H1 (cell line): ENCODE results near the gene ITSN1. TPM values are rescaled to one million over a fixed set of nuclear protein-coding genes. Genes with fewer than 3 reads are reported as not detected.

ENCODE experiments used
- CTCF ChIA-PET: fragments of 300-600 bp; sonication (Branson Sonifier 250); formaldehyde crosslinking; loops from one replicate; lab custom pipeline; 2021; ENCODE audit not compliant: partially characterized antibody; lab: Charles Lee
- POLR2A ChIA-PET: fragments of 300-600 bp; sonication (Branson Sonifier 250); formaldehyde crosslinking; loops from one replicate; lab custom pipeline; 2021; ENCODE audit warnings: inconsistent platforms; ENCODE audit not compliant: partially characterized antibody; lab: Charles Lee
- DNase-seq, 2 experiments: peaks; one replicate each; pipeline versions ENCODE4 v3.0.0 to v3.0.0-alpha.2; 2010 to 2022; ENCODE audit warnings: low spot score in 2 of 2, low read depth in 1 of 2, mixed read lengths in 1 of 2
- FAIRE-seq: peaks from 2 replicates; lab custom pipeline; 2011; peaks lifted over from hg19 to GRCh38; lab: Jason Lieb, UNC
- H2AFZ ChIP-seq: 2 replicates; pipeline ENCODE4 v1.8.1; 2012; ENCODE audit warnings: low read length, inconsistent platforms
- H2AK5ac ChIP-seq: 2 replicates; pipeline ENCODE4 v1.6.1; 2013; ENCODE audit warnings: low read depth, low read length
- H2BK120ac ChIP-seq: replicated peaks from 2 replicates; pipeline ENCODE3; 2013; ENCODE audit warnings: low read depth, low read length, inconsistent platforms
- H2BK12ac ChIP-seq: 2 replicates; pipeline ENCODE4 v1.6.1; 2013; ENCODE audit warnings: low read depth, low read length
- H2BK15ac ChIP-seq: 2 replicates; pipeline ENCODE4 v1.6.1; 2013; ENCODE audit warnings: low read length
- H2BK20ac ChIP-seq: 2 replicates; pipeline ENCODE4 v1.6.1; 2013; ENCODE audit warnings: low read length
- H2BK5ac ChIP-seq: 2 replicates; pipeline ENCODE4 v1.6.1; 2013; ENCODE audit warnings: low read depth, low read length
- H3K14ac ChIP-seq: 2 replicates; pipeline ENCODE4 v1.6.1; 2013; ENCODE audit warnings: inconsistent platforms; ENCODE audit not compliant: insufficient read length
- H3K18ac ChIP-seq: 2 replicates; pipeline ENCODE4 v1.6.1; 2013; ENCODE audit warnings: low read length; ENCODE audit errors: extremely low read depth
- H3K23ac ChIP-seq: 2 replicates; pipeline ENCODE4 v1.6.1; 2013; ENCODE audit warnings: inconsistent platforms; ENCODE audit not compliant: insufficient read length
- H3K23me2 ChIP-seq: 2 replicates; pipeline ENCODE4 v1.6.1; 2013; ENCODE audit warnings: low read depth, low read length
- H3K27ac ChIP-seq: 2 replicates; pipeline ENCODE4 v1.6.1; 2011; ENCODE audit warnings: low read depth, low read length, inconsistent platforms
- H3K27me3 ChIP-seq, 4 experiments: replicated peaks in 1 of 4; 1 replicate in 1 of 4; 2 replicates in 3 of 4; pipeline versions ENCODE4 v1.6.1 to v1.8.1; 2011 to 2013; ENCODE audit warnings: low read length in 3 of 4, mild to moderate bottlenecking in 3 of 4, inconsistent platforms in 2 of 4, mixed read lengths in 2 of 4, moderate library complexity in 1 of 4; ENCODE audit not compliant: control insufficient read depth in 3 of 4, insufficient read depth in 3 of 4; ENCODE audit errors: extremely low read depth in 1 of 4
- H3K36me3 ChIP-seq, 4 experiments: 2 replicates each; pipeline versions ENCODE4 v1.6.1 to v1.8.1; 2011 to 2013; ENCODE audit warnings: mild to moderate bottlenecking in 4 of 4, low read length in 3 of 4, moderate library complexity in 2 of 4, control low read depth in 1 of 4, inconsistent platforms in 1 of 4; ENCODE audit not compliant: insufficient read depth in 4 of 4, control insufficient read depth in 2 of 4
- H3K4ac ChIP-seq: replicated peaks from 2 replicates; pipeline ENCODE3; 2013; ENCODE audit warnings: low read length, low read depth, mixed read lengths, inconsistent platforms; ENCODE audit not compliant: insufficient read length
- H3K4me1 ChIP-seq, 4 experiments: replicated peaks in 1 of 4; 1 replicate in 1 of 4; 2 replicates in 3 of 4; pipeline versions ENCODE4 v1.6.1 to v1.8.1; 2011 to 2013; ENCODE audit warnings: low read length in 3 of 4, inconsistent platforms in 2 of 4, mixed read lengths in 1 of 4; ENCODE audit not compliant: insufficient read depth in 4 of 4, control insufficient read depth in 3 of 4
- H3K4me2 ChIP-seq, 2 experiments: 2 replicates each; pipeline versions ENCODE4 v1.6.1 to v1.8.1; 2011 to 2013; ENCODE audit warnings: low read depth in 2 of 2, low read length in 2 of 2, control low read depth in 1 of 2, inconsistent platforms in 1 of 2, mild to moderate bottlenecking in 1 of 2; ENCODE audit not compliant: insufficient read depth in 1 of 2
- H3K4me3 ChIP-seq, 4 experiments: fragments of 200-600, 300-600 bp in 1 of 4; sonication (generic), shearing (Covaris generic), sonication (Bioruptor Twin) in 1 of 4; 2 replicates each; pipeline versions ENCODE4 v1.5.1 to v1.8.1; 2011 to 2016; ENCODE audit warnings: low read length in 4 of 4, low read depth in 3 of 4, control low read depth in 2 of 4, inconsistent platforms in 2 of 4, mild to moderate bottlenecking in 2 of 4, mixed read lengths in 1 of 4, moderate library complexity in 1 of 4; ENCODE audit not compliant: insufficient read depth in 2 of 4; ENCODE audit errors: extremely low read depth in 1 of 4
- H3K56ac ChIP-seq: replicated peaks from 2 replicates; pipeline ENCODE3; 2013; ENCODE audit warnings: low read depth, mild to moderate bottlenecking, mixed read lengths, low read length, inconsistent platforms; ENCODE audit not compliant: insufficient read length
- H3K79me1 ChIP-seq: 2 replicates; pipeline ENCODE4 v1.6.1; 2013; ENCODE audit warnings: low read depth, low read length, control low read depth
- H3K79me2 ChIP-seq, 2 experiments: 2 replicates each; pipeline versions ENCODE4 v1.6.1 to v1.8.1; 2012 to 2013; ENCODE audit warnings: low read length in 2 of 2, mild to moderate bottlenecking in 2 of 2, inconsistent platforms in 1 of 2; ENCODE audit not compliant: insufficient read depth in 2 of 2, control insufficient read depth in 1 of 2
- H3K9ac ChIP-seq, 4 experiments: replicated peaks in 1 of 4; 1 replicate in 1 of 4; 2 replicates in 3 of 4; pipeline versions ENCODE4 v1.6.1 to v1.8.1; 2011 to 2013; ENCODE audit warnings: low read depth in 3 of 4, low read length in 3 of 4, control low read depth in 2 of 4, mild to moderate bottlenecking in 2 of 4, moderate library complexity in 2 of 4, inconsistent platforms in 1 of 4; ENCODE audit errors: extremely low read depth in 1 of 4
- H3K9me3 ChIP-seq, 2 experiments: 2 replicates each; pipeline versions ENCODE4 v1.6.1 to v1.8.1; 2012 to 2013; ENCODE audit warnings: mild to moderate bottlenecking in 2 of 2, moderate library complexity in 2 of 2, control low read depth in 1 of 2, inconsistent platforms in 1 of 2, low read depth in 1 of 2, low read length in 1 of 2, mixed read lengths in 1 of 2; ENCODE audit not compliant: insufficient read depth in 2 of 2
- H4K20me1 ChIP-seq, 2 experiments: replicated peaks in 1 of 2; 2 replicates each; pipeline versions ENCODE3 to v1.8.1; 2011 to 2013; ENCODE audit warnings: inconsistent platforms in 2 of 2, low read length in 2 of 2, mild to moderate bottlenecking in 1 of 2; ENCODE audit not compliant: insufficient read depth in 2 of 2, control insufficient read depth in 1 of 2
- H4K5ac ChIP-seq: 2 replicates; pipeline ENCODE4 v1.6.1; 2013; ENCODE audit warnings: low read length, low read depth, mixed read lengths, inconsistent platforms; ENCODE audit not compliant: insufficient read length
- H4K8ac ChIP-seq: 2 replicates; pipeline ENCODE4 v1.8.0; 2013; ENCODE audit warnings: mild to moderate bottlenecking, moderate library complexity, low read length, inconsistent platforms; ENCODE audit not compliant: insufficient read depth; ENCODE audit errors: extremely low read depth
- H4K91ac ChIP-seq: replicated peaks from 2 replicates; pipeline ENCODE3; 2013; ENCODE audit warnings: low read length, mixed read lengths, inconsistent platforms; ENCODE audit not compliant: insufficient read length
- HDAC2 ChIP-seq, 2 experiments: fragments of 300-600 bp in 1 of 2; sonication (generic) in 1 of 2; IDR thresholded peaks; 2 replicates each; pipeline ENCODE4 v1.6.1; 2011 to 2012; ENCODE audit warnings: low read depth in 2 of 2, low read length in 2 of 2, mild to moderate bottlenecking in 2 of 2, moderate library complexity in 2 of 2, borderline replicate concordance in 1 of 2, inconsistent platforms in 1 of 2
- HDAC6 ChIP-seq: IDR thresholded peaks from one replicate; pipeline ENCODE4 v1.7.1; 2012; ENCODE audit warnings: low read depth, mild to moderate bottlenecking, inconsistent platforms, low read length, moderate library complexity
- KDM5A ChIP-seq: fragments of 200-600 bp; IDR thresholded peaks from 2 replicates; pipeline ENCODE4 v1.7.1; 2012; ENCODE audit warnings: mild to moderate bottlenecking, low read length, inconsistent platforms, mixed read lengths
- MAFK ChIP-seq: IDR thresholded peaks from 2 replicates; pipeline ENCODE4 v1.6.1; 2012; ENCODE audit warnings: low read depth, mild to moderate bottlenecking, improper control_type of control experiment, low read length
- POLR2AphosphoS5 ChIP-seq: IDR thresholded peaks from 2 replicates; pipeline ENCODE4 v1.6.1; 2011; ENCODE audit warnings: low read depth, low read length
- SP1 ChIP-seq: IDR thresholded peaks from 2 replicates; pipeline ENCODE4 v1.6.1; 2011; ENCODE audit warnings: low read depth, low read length
- ZNF274 ChIP-seq: IDR thresholded peaks from 2 replicates; pipeline ENCODE4 v1.7.0; 2012; ENCODE audit warnings: low read length, borderline replicate concordance; ENCODE audit errors: extremely low read depth
- WGBS, 2 experiments: shearing (Covaris generic) in 1 of 2; methylation state at CpG; one replicate each; pipeline versions ENCODE4 v1.1.6 to v1.1.7; 2013 to 2015; ENCODE audit warnings: low lambda C conversion rate in 2 of 2, mixed read lengths in 2 of 2, inconsistent platforms in 1 of 2, low coverage in 1 of 2, missing lambda C conversion rate in 1 of 2; ENCODE audit not compliant: insufficient replicate concordance in 2 of 2, insufficient coverage in 1 of 2, insufficient read length in 1 of 2; ENCODE audit errors: extremely low coverage in 1 of 2, missing lambda C conversion rate in 1 of 2; 5-methylcytosine and 5-hydroxymethylcytosine counted together
- polyA plus RNA-seq, 7 experiments: library from polyadenylated mRNA; depleted of rRNA in 3 of 7; stranded (reverse) in 5 of 7; unstranded in 2 of 7; fragments of >200 nt in 5 of 7; fragments of 200-250 nt in 2 of 7; gene quantifications; 1 replicate in 5 of 7; 2 replicates in 1 of 7; 4 replicates in 1 of 7; pipeline versions ENCODE4 v1.2.1 to v1.2.3, GENCODE V29; 2011 to 2013; ENCODE audit warnings: missing spikeins in 2 of 7, mixed read lengths in 2 of 7
- total RNA-seq: library from RNA; stranded (reverse); fragmentation: NEBNext Ultra II Directional; extraction: Animal tissue kit (Norgen Biotek cat#: 25700); gene quantifications from 2 replicates; pipeline ENCODE4 v1.2.1, GENCODE V29; 2021
- TF ChIP-seq, protein P1 (sequence below): IDR thresholded peaks from 2 replicates; pipeline ENCODE4 v1.6.1; 2012; ENCODE audit warnings: inconsistent platforms
- TF ChIP-seq, protein P2 (sequence below): IDR thresholded peaks from 2 replicates; pipeline ENCODE4 v1.6.1; 2011; ENCODE audit warnings: low read depth, mild to moderate bottlenecking, low read length; ENCODE audit not compliant: insufficient read depth

Gene ITSN1
- total and polyA plus RNA-seq, 2 of the 8 experiments (the other 6 are each of a cell fraction or from before 2014, with no cell fraction given), result 60.8 to 78.1 TPM

DNA sequence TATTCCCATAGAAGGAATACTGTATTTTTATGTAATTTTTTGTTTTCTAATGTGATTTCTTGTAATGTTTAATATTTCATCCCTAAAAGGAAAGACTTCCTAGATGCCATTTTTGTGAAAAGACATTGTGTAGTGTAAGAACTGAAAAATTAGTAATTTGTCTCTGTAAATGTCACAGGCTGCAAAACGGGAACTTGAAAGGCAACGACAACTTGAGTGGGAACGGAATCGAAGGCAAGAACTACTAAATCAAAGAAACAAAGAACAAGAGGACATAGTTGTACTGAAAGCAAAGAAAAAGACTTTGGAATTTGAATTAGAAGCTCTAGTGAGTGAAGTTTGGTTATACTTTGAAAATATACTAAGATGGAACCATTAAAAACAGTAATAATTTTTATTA, 132.2 kb downstream of the ITSN1 start:
- DNase-seq (no peak), FAIRE-seq (no peak)
- Histone ChIP-seq H3K79me2 (no peaks in the 10 kb centered on the region; a peak in 2 of 4 replicates), H2BK5ac (no peak overlapping the region), H2BK12ac (no peak overlapping the region), H3K23me2 (peaks cover 2% of the 10 kb centered on the region; the same call in 1 of the 2 replicates), H2BK120ac (no peak overlapping the region), H3K4me1 (no peaks in the 10 kb centered on the region), H3K36me3 (peaks cover 6 to 48% (median 36%) of the 10 kb centered on the region in 4 experiments; a peak in 7 of 8 replicates), H3K4me2 (no peak overlapping the region), H3K27me3 (no peaks in the 10 kb centered on the region), H3K27ac (no peak overlapping the region), H3K56ac (no peak overlapping the region), H2BK20ac (no peak overlapping the region), H3K18ac (no peak overlapping the region), H3K14ac (no peak overlapping the region), H3K4me3 (no peak overlapping the region), H4K5ac (no peak overlapping the region), H4K91ac (no peak overlapping the region), H3K9me3 (no peaks in the 10 kb centered on the region), H3K4ac (no peak overlapping the region), H4K20me1 (no peaks in the 10 kb centered on the region), H2BK15ac (no peak overlapping the region), H3K79me1 (no peaks in the 10 kb centered on the region; the same call in 1 of the 2 replicates), H3K23ac (no peak overlapping the region), H3K9ac (no peak overlapping the region), H4K8ac (no peak overlapping the region), H2AK5ac (no peak overlapping the region), H2AFZ (no peak overlapping the region)
- CTCF ChIA-PET, result no interaction called here
- WGBS, 2 experiments, result 91% methylated on average over 4 of the region's 4 CpGs; no CpG with 5 or more reads in 1 of the 2 experiments
- POLR2A ChIA-PET, result interaction anchor here (0.5 kb wide), 1 partner anchor 8 kb away, joined by 3 read pairs; no protein-coding TSS in a partner anchor
- TF ChIP-seq MAFK, result no peak
- TF ChIP-seq, protein P1, sequence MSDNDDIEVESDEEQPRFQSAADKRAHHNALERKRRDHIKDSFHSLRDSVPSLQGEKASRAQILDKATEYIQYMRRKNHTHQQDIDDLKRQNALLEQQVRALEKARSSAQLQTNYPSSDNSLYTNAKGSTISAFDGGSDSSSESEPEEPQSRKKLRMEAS, result no peak
- no peak for TF ChIP-seq HDAC6
- no peak for TF ChIP-seq ZNF274
- no peak for TF ChIP-seq SP1
- TF ChIP-seq KDM5A, result no peak
- no peak for TF ChIP-seq HDAC2 (IDR thresholded peaks at IDR 0.05; ENCODE audit: borderline replicate concordance in 1 of 2, low read depth in 2 of 2, low read length in 2 of 2)
- no peak for TF ChIP-seq POLR2AphosphoS5
- TF ChIP-seq, protein P2, sequence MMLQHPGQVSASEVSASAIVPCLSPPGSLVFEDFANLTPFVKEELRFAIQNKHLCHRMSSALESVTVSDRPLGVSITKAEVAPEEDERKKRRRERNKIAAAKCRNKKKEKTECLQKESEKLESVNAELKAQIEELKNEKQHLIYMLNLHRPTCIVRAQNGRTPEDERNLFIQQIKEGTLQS, result no peak
